IMR-90 (cell line): ENCODE data around the gene SLC4A1AP. TPM values are rescaled to one million over a fixed set of nuclear protein-coding genes. Genes with fewer than 3 reads are reported as not detected.
A peak's percentile ranks its signal among the peaks of the same experiment; 100 is the strongest.

Experiments
- ATAC-seq: fragments of 200-7000 bp; cut with Tn5 transposase; 2 replicates; pipeline ENCODE4 v1.9.1; 2020; ENCODE audit warnings: low read depth, mild to moderate bottlenecking, moderate library complexity
- BruUV-seq: library from RNA; stranded (reverse); fragments of 400-500 nt; replicated peaks from 2 replicates; lab custom pipeline; 2021; lab: Mats Ljungman, UMichigan
- CTCF ChIA-PET: fragments of 300-600 bp; formaldehyde crosslinking; extraction: SDS; loops from one replicate; lab custom pipeline; 2021; ENCODE audit warnings: antibody characterized with exemption; lab: Yijun Ruan, JAX
- POLR2A ChIA-PET: fragments of 300-600 bp; sonication (Branson Sonifier 250); formaldehyde crosslinking; loops from one replicate; lab custom pipeline; 2022; ENCODE audit warnings: antibody characterized with exemption; ENCODE audit not compliant: unreplicated experiment; lab: Charles Lee
- DNase-seq: peaks from one replicate; pipeline ENCODE4 v3.0.0; 2013
- H2AFZ ChIP-seq: replicated peaks from 2 replicates; pipeline ENCODE3; 2013; ENCODE audit warnings: low read length, mild to moderate bottlenecking; ENCODE audit not compliant: poor library complexity
- H2AK5ac ChIP-seq: 2 replicates; pipeline ENCODE4 v1.6.1; 2013; ENCODE audit warnings: low read depth, low read length, inconsistent platforms
- H2AK9ac ChIP-seq: replicated peaks from 2 replicates; pipeline ENCODE3; 2013; ENCODE audit warnings: mild to moderate bottlenecking, low read depth, low read length, moderate library complexity; ENCODE audit not compliant: poor library complexity
- H2BK120ac ChIP-seq: 2 replicates; pipeline ENCODE4 v1.6.1; 2013; ENCODE audit warnings: low read depth, low read length, inconsistent platforms
- H2BK15ac ChIP-seq: 3 replicates; pipeline ENCODE4 v1.6.1; 2013; ENCODE audit warnings: low read depth, low read length, inconsistent platforms
- H2BK20ac ChIP-seq: 2 replicates; pipeline ENCODE4 v1.6.1; 2013; ENCODE audit warnings: low read depth, mild to moderate bottlenecking, inconsistent platforms, low read length, moderate library complexity
- H2BK5ac ChIP-seq: 2 replicates; pipeline ENCODE4 v1.6.1; 2013; ENCODE audit warnings: mild to moderate bottlenecking, low read depth, low read length, inconsistent platforms; ENCODE audit not compliant: poor library complexity, severe bottlenecking
- H3K14ac ChIP-seq: replicated peaks from 2 replicates; pipeline ENCODE4 v1.6.1; 2013; ENCODE audit warnings: low read depth, low read length, inconsistent platforms
- H3K18ac ChIP-seq: 2 replicates; pipeline ENCODE4 v1.6.1; 2013; ENCODE audit warnings: low read depth, low read length, control low read depth
- H3K23ac ChIP-seq: 2 replicates; pipeline ENCODE4 v1.6.1; 2013; ENCODE audit warnings: low read depth, low read length, inconsistent platforms
- H3K27ac ChIP-seq: 2 replicates; pipeline ENCODE4 v1.5.1; 2013; ENCODE audit warnings: mild to moderate bottlenecking, control low read depth, low read length; ENCODE audit not compliant: insufficient read depth
- H3K27me3 ChIP-seq: 2 replicates; pipeline ENCODE4 v1.6.1; 2013; ENCODE audit warnings: low read length; ENCODE audit not compliant: control insufficient read depth, insufficient read depth
- H3K36me3 ChIP-seq: 2 replicates; pipeline ENCODE4 v1.6.1; 2013; ENCODE audit warnings: low read length, mixed read lengths; ENCODE audit not compliant: control insufficient read depth, insufficient read depth
- H3K4ac ChIP-seq: 2 replicates; pipeline ENCODE4 v1.6.1; 2013; ENCODE audit warnings: low read depth, low read length, inconsistent platforms
- H3K4me1 ChIP-seq: 2 replicates; pipeline ENCODE4 v1.6.1; 2013; ENCODE audit warnings: low read length, mixed read lengths; ENCODE audit not compliant: control insufficient read depth, insufficient read depth
- H3K4me2 ChIP-seq: 2 replicates; pipeline ENCODE4 v1.6.1; 2013; ENCODE audit warnings: low read depth, mild to moderate bottlenecking, control low read depth, low read length, moderate library complexity
- H3K4me3 ChIP-seq: 2 replicates; pipeline ENCODE4 v1.5.1; 2013; ENCODE audit warnings: low read depth, mild to moderate bottlenecking, control low read depth, low read length, moderate library complexity; ENCODE audit not compliant: insufficient read depth
- H3K56ac ChIP-seq: 2 replicates; pipeline ENCODE4 v1.6.1; 2013; ENCODE audit warnings: low read length, inconsistent platforms; ENCODE audit not compliant: insufficient read depth; ENCODE audit errors: extremely low read depth
- H3K79me1 ChIP-seq, 2 experiments: 2 replicates each; pipeline ENCODE4 v1.6.1; 2013; ENCODE audit warnings: low read length in 2 of 2, inconsistent platforms in 1 of 2, low read depth in 1 of 2
- H3K9ac ChIP-seq: 2 replicates; pipeline ENCODE4 v1.6.1; 2013; ENCODE audit warnings: low read depth, low read length, control low read depth
- H3K9me1 ChIP-seq: 2 replicates; pipeline ENCODE4 v1.6.1; 2013; ENCODE audit warnings: low read length, inconsistent platforms; ENCODE audit not compliant: insufficient read depth
- H3K9me3 ChIP-seq: 2 replicates; pipeline ENCODE4 v1.6.1; 2013; ENCODE audit warnings: low read length; ENCODE audit not compliant: control insufficient read depth, insufficient read depth
- H4K20me1 ChIP-seq: 2 replicates; pipeline ENCODE4 v1.6.1; 2013; ENCODE audit warnings: low read length, inconsistent platforms; ENCODE audit not compliant: insufficient read depth
- H4K5ac ChIP-seq: 2 replicates; pipeline ENCODE4 v1.6.1; 2013; ENCODE audit warnings: mild to moderate bottlenecking, low read depth, low read length, control low read depth
- H4K8ac ChIP-seq, 2 experiments: 2 replicates each; pipeline ENCODE4 v1.6.1; 2013; ENCODE audit warnings: low read depth in 2 of 2, low read length in 2 of 2, control low read depth in 1 of 2, inconsistent platforms in 1 of 2
- H4K91ac ChIP-seq: 2 replicates; pipeline ENCODE4 v1.6.1; 2013; ENCODE audit warnings: low read depth, low read length, inconsistent platforms; ENCODE audit not compliant: insufficient read depth
- MAFK ChIP-seq: IDR thresholded peaks from 2 replicates; pipeline ENCODE4 v1.6.1; 2012; ENCODE audit warnings: low read depth, low read length, improper control_type of control experiment
- RCOR1 ChIP-seq: IDR thresholded peaks from 2 replicates; pipeline ENCODE4 v1.6.1; 2012; ENCODE audit warnings: mild to moderate bottlenecking, low read length, improper control_type of control experiment; ENCODE audit not compliant: insufficient replicate concordance
- USF2 ChIP-seq: fragments of 150-350 bp; IDR thresholded peaks from 2 replicates; pipeline ENCODE4 v1.6.1; 2017; ENCODE audit warnings: mild to moderate bottlenecking, antibody characterized with exemption, low read length, low read depth
- WGBS, 2 experiments: methylation state at CpG; one replicate each; pipeline versions ENCODE4 v1.1.5 to v1.1.7; 2013; ENCODE audit warnings: missing lambda C conversion rate in 2 of 2; ENCODE audit not compliant: insufficient read length in 1 of 2; ENCODE audit errors: extremely low coverage in 2 of 2; 5-methylcytosine and 5-hydroxymethylcytosine counted together
- dilution Hi-C: fragments of 300-500 bp; cut with HindIII; formaldehyde crosslinking; loops from one replicate; pipeline ENCODE4 v1.14.3; 2018; ENCODE audit warnings: low sequenced_read_pairs; ENCODE audit not compliant: unreplicated experiment
- in situ Hi-C: fragments of 300-500 bp; cut with MboI; formaldehyde crosslinking; loops from 3 replicates; pipeline ENCODE4 v1.14.3; 2019; ENCODE audit warnings: low sequenced_read_pairs, inconsistent platforms, mixed read lengths
- intact Hi-C: fragments of 100-400 bp; cut with micrococcal nuclease; formaldehyde crosslinking; loops from 2 replicates; pipeline ENCODE4 v1.10.0; 2022
- polyA plus RNA-seq, 3 experiments: library from polyadenylated mRNA; depleted of rRNA; stranded (reverse); fragments of >200 nt; gene quantifications; 2 replicates each; pipeline ENCODE4 v1.2.3, GENCODE V29; 2012; ENCODE audit warnings: low replicate concordance in 1 of 3
- total RNA-seq: library from RNA; depleted of rRNA; stranded (reverse); fragments of >200 nt; gene quantifications from 2 replicates; pipeline ENCODE4 v1.2.3, GENCODE V29; 2012

Gene SLC4A1AP
- total and polyA plus RNA-seq, 2 of the 4 experiments (the other 2 are of a cell fraction): 11.7 to 13.6 TPM

GRCh38 chr2:27661371-27661770, 2.3 kb upstream of the SLC4A1AP start:
- intact Hi-C loops (no loop called here), dilution Hi-C loops (no loop called here), in situ Hi-C loops (no loop called here)
- no peaks in the 10 kb centered on the region for H4K20me1 ChIP-seq
- ChIA-PET CTCF (no interaction called here), POLR2A (no interaction called here)
- peaks cover 19% of the 10 kb centered on the region for H3K36me3 ChIP-seq
- H2BK15ac ChIP-seq: no peak overlapping the region
- no peak overlapping the region for H3K4ac ChIP-seq
- no peak for ATAC-seq
- TSS peak; percentile 67 for BruUV-seq
- no peak overlapping the region for H2AK9ac ChIP-seq
- no peak overlapping the region for H2AK5ac ChIP-seq
- peaks cover 17 to 41% of the 10 kb centered on the region in 2 experiments for H3K79me1 ChIP-seq
- H2BK5ac ChIP-seq: no peak overlapping the region
- no peak overlapping the region for H3K4me3 ChIP-seq
- no peak overlapping the region for H3K27ac ChIP-seq
- no peak overlapping the region for H3K4me2 ChIP-seq
- TF ChIP-seq MAFK (peak; percentile 96), USF2 (no peak), RCOR1 (no peak)
- H2AFZ ChIP-seq: no peak overlapping the region
- WGBS, 2 experiments: no CpG with 5 or more reads among the region's 1 CpG
- H3K14ac ChIP-seq: no peak overlapping the region
- peaks cover 6% of the 10 kb centered on the region; the same call in 1 of the 2 replicates for H3K9me1 ChIP-seq
- no peak overlapping the region for H4K8ac ChIP-seq
- H3K27me3 ChIP-seq: no peaks in the 10 kb centered on the region
- peaks cover 5% of the 10 kb centered on the region for H3K4me1 ChIP-seq
- H3K56ac ChIP-seq: no peak overlapping the region
- H2BK20ac ChIP-seq: no peak overlapping the region
- H3K18ac ChIP-seq: no peak overlapping the region
- no peak overlapping the region for H2BK120ac ChIP-seq
- no peak overlapping the region for H4K5ac ChIP-seq
- no peak overlapping the region for H3K23ac ChIP-seq
- no peaks in the 10 kb centered on the region for H3K9me3 ChIP-seq
- H4K91ac ChIP-seq: no peak overlapping the region
- no peak for DNase-seq
- H3K9ac ChIP-seq: no peak overlapping the region
